GM12892 (cell line): ENCODE measurements around the gene SERTAD1.
A peak's percentile ranks its signal among the peaks of the same experiment; 100 is the strongest.
"Not testable (repeated sequence)": the region's sequence is repeated elsewhere in the genome, so short reads cannot be mapped to it uniquely, and the experiment has no call there.

Experiments
- DNase-seq: peaks from one replicate; pipeline ENCODE4 v3.0.0; 2011; ENCODE audit not compliant: insufficient read length
- FAIRE-seq: peaks from 2 replicates; lab custom pipeline; 2011; peaks lifted over from hg19 to GRCh38; lab: Jason Lieb, UNC
- POLR2A ChIP-seq: IDR thresholded peaks from 2 replicates; pipeline ENCODE4 v1.6.1; 2011; ENCODE audit warnings: low read depth, low read length, control low read depth
- POLR2AphosphoS5 ChIP-seq: IDR thresholded peaks from 2 replicates; pipeline ENCODE4 v1.6.1; 2011; ENCODE audit warnings: low read depth, low read length, control low read depth
- TAF1 ChIP-seq: IDR thresholded peaks from 2 replicates; pipeline ENCODE4 v1.6.1; 2011; ENCODE audit warnings: low read depth, mild to moderate bottlenecking, control low read depth, low read length, borderline replicate concordance

SERTAD1 gene

GRCh38 chr19:40449506-40449905 lies 23.7 kb upstream of the SERTAD1 start:
- DNase-seq (no peak), FAIRE-seq (no peak)
- TF ChIP-seq POLR2A = no peak
- TF ChIP-seq TAF1 = no peak
- no peak for TF ChIP-seq POLR2AphosphoS5

- FAIRE-seq = no peak
- DNase-seq = no peak
- no peak for TF ChIP-seq TAF1
- no peak for TF ChIP-seq POLR2AphosphoS5
- TF ChIP-seq POLR2A = no peak
Observed at GRCh38 chr19:40446263-40446784, 20.5 kb upstream of the SERTAD1 start.

GRCh38 chr19:40445780-40446262 lies 20.0 kb upstream of the SERTAD1 start:
- FAIRE-seq = no peak
- no peak for TF ChIP-seq TAF1
- no peak for TF ChIP-seq POLR2A
- DNase-seq = no peak

GRCh38 chr19:40444825-40445312 lies 19.1 kb upstream of the SERTAD1 start:
- TF ChIP-seq POLR2AphosphoS5 = no peak
- TF ChIP-seq TAF1 = no peak
- no peak for TF ChIP-seq POLR2A
- DNase-seq (no peak), FAIRE-seq (no peak)

GRCh38 chr19:40444000-40444824 lies 18.4 kb upstream of the SERTAD1 start, which contains the start of gene SERTAD3:
TSS of gene SERTAD3 (minus strand) at chr19:40444335. CDS start at chr19:40442080, 2,255 bp downstream.
- peak; percentile 97 for DNase-seq
- TF ChIP-seq TAF1 (0 out of 2 replicates have a peak, but pooled peaks have one; percentile 30), POLR2A (peak; percentile 89), POLR2AphosphoS5 (peak; percentile 77)
- peak; percentile 94 for FAIRE-seq

GRCh38 chr19:40443131-40443999 lies 17.6 kb upstream of the SERTAD1 start:
- TF ChIP-seq TAF1 = peak; percentile 58; the same call in 1 of the 2 replicates
- TF ChIP-seq POLR2A = no peak
- TF ChIP-seq POLR2AphosphoS5 = peak; percentile 50; the same call in 1 of the 2 replicates
- peak; percentile 99 for DNase-seq
- FAIRE-seq = peak; percentile 96

- TF ChIP-seq TAF1 (no peak), POLR2A (no peak; the same call in 1 of the 2 replicates), POLR2AphosphoS5 (no peak)
- FAIRE-seq = no peak
- DNase-seq = no peak
Observed at GRCh38 chr19:40442328-40443130, 16.7 kb upstream of the SERTAD1 start.

GRCh38 chr19:40441719-40442253 lies 16.0 kb upstream of the SERTAD1 start:
- TF ChIP-seq POLR2A (no peak), POLR2AphosphoS5 (no peak), TAF1 (no peak)
- no peak for DNase-seq
- FAIRE-seq = no peak

GRCh38 chr19:40438284-40438683 lies 12.5 kb upstream of the SERTAD1 start:
- FAIRE-seq (no peak), DNase-seq (no peak)
- TF ChIP-seq POLR2AphosphoS5 (no peak), TAF1 (no peak), POLR2A (no peak)

- FAIRE-seq = peak; percentile 83
- TF ChIP-seq TAF1 (peak; percentile 58; the same call in 1 of the 2 replicates), POLR2AphosphoS5 (no peak), POLR2A (peak; percentile 47; the same call in 1 of the 2 replicates)
- peak; percentile 89 for DNase-seq
Observed at GRCh38 chr19:40433391-40434216, 7.8 kb upstream of the SERTAD1 start.

GRCh38 chr19:40432760-40433159 lies 7.0 kb upstream of the SERTAD1 start:
- FAIRE-seq, DNase-seq: not testable (repeated sequence)
